Inflammatory macrophage treated with lipopolysaccharide for 4 hours (primary cell): ENCODE results near the gene CUL2.
A peak's percentile ranks its signal among the peaks of the same experiment; 100 is the strongest.
"Not testable (repeated sequence)": the region's sequence is repeated elsewhere in the genome, so short reads cannot be mapped to it uniquely, and the experiment has no call there.

Source experiments
- DNase-seq: peaks from one replicate; pipeline ENCODE4 v3.0.0-alpha.2; 2020

The CUL2 gene

GRCh38 chr10:35090162-35090954, at the start of gene CUL2:
Gene CUL2, minus strand, starts transcription at chr10:35090341. Its CDS starts 19,024 bp downstream, at chr10:35071317.
- peak; percentile 92 for DNase-seq

GRCh38 chr10:35136263-35136815, 46.2 kb upstream of the CUL2 start:
- DNase-seq, result peak; percentile 38

- no peak for DNase-seq
Measured at GRCh38 chr10:35135861-35136260, 45.7 kb upstream of the CUL2 start.

- no peak for DNase-seq
Measured at GRCh38 chr10:35133586-35133985, 43.4 kb upstream of the CUL2 start.

- DNase-seq, result no peak
Measured at GRCh38 chr10:35132727-35133126, 42.6 kb upstream of the CUL2 start.

GRCh38 chr10:35130663-35131062, 40.5 kb upstream of the CUL2 start:
- DNase-seq, result no peak

GRCh38 chr10:35129185-35129674, 39.1 kb upstream of the CUL2 start:
- DNase-seq, result no peak

GRCh38 chr10:35127289-35127891, 37.2 kb upstream of the CUL2 start:
- peak; percentile 73 for DNase-seq

GRCh38 chr10:35126530-35127288, 36.6 kb upstream of the CUL2 start, which contains the start of gene CREM:
Gene CREM, plus strand, starts transcription at chr10:35126846. Its CDS starts 10,990 bp downstream, at chr10:35137836.
- peak; percentile 97 for DNase-seq

- DNase-seq, result no peak
Measured at GRCh38 chr10:35126062-35126529, 36.0 kb upstream of the CUL2 start.

- DNase-seq, result no peak
Measured at GRCh38 chr10:35124540-35124939, 34.4 kb upstream of the CUL2 start.

GRCh38 chr10:35119378-35119777, 29.2 kb upstream of the CUL2 start:
- DNase-seq, result no peak

- DNase-seq, result no peak
Measured at GRCh38 chr10:35112571-35112970, 22.4 kb upstream of the CUL2 start.

GRCh38 chr10:35103882-35104281, 13.7 kb upstream of the CUL2 start:
- no peak for DNase-seq

- no peak for DNase-seq
Measured at GRCh38 chr10:35097510-35097909, 7.4 kb upstream of the CUL2 start.

- DNase-seq, result no peak
Measured at GRCh38 chr10:35096312-35096711, 6.2 kb upstream of the CUL2 start.

- DNase-seq, result peak; percentile 77
Measured at GRCh38 chr10:35092851-35093250, 2.7 kb upstream of the CUL2 start.

- peak; percentile 30 for DNase-seq
Measured at GRCh38 chr10:35091994-35092790, 2.1 kb upstream of the CUL2 start.

GRCh38 chr10:35089611-35090161, 455 bp downstream of the CUL2 start:
- peak; percentile 42 for DNase-seq

- no peak for DNase-seq
Measured at GRCh38 chr10:35083242-35083641, 6.9 kb downstream of the CUL2 start.

- DNase-seq, result not testable (repeated sequence)
Measured at GRCh38 chr10:35080261-35080660, 9.9 kb downstream of the CUL2 start.

GRCh38 chr10:35079763-35080162, 10.4 kb downstream of the CUL2 start:
- DNase-seq, result no peak
